ENCODE measurements around the gene RGS4.

The RGS4 gene

DNA sequence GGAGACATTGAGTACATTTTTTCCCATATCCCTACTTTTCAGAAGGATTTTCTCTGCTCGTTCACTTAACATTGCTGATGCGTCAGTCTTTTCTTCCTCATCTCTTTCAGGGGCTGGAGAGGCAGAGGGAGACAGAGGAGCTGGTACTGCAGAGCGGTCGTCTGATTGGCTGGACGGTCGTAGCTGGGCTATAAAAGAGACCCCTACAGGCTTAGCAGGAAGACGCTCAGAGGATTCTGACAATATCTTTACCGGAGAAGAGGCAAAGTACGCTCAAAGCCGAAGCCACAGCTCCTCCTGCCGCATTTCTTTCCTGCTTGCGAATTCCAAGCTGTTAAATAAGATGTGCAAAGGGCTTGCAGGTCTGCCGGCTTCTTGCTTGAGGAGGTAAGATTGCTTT is at the start of gene RGS4:
RGS4 (plus strand) TSS at position 220 of the 400 bp plus-strand sequence; CDS start at position 344, 124 bp downstream.
- no peak for DNase-seq

DNA sequence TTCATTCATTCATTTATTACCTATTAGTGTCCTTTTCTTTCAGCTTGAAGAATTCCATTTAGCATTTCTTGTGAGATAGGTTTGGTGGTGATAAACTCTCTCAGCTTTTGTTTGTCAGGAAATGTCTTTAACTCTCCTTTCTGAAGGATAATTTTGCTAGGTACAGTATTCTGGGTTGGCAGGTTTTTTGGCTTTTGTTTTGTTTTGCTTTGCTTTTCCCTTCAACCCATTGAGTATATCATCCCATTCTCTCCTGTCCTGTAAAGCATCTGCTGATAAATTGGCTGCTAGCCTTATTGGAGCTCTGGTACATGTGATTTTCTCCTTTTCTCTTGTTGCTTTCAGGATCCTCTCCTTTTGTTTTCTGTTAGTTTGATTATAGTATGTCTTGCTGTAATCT is 47.0 kb upstream of the RGS4 start:
- no peak for DNase-seq

DNA sequence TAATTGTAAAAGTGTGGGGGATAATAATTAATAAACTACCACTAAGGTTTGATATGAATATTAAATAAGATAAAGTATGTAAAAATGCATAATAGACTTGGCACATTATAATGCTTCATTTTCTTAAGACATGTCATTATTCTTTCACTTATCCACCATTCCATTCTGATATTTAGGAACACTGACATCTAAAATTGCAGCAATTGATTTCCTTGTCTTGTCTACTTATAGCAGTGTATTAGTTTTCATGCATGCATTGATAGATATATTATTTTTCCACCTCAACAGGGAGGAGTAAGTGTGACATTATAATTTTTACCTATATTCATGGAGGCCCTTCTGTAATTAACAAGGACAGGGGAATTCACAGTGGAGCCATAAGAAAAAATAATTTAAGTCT is 41.6 kb upstream of the RGS4 start:
- DNase-seq = no peak

DNA sequence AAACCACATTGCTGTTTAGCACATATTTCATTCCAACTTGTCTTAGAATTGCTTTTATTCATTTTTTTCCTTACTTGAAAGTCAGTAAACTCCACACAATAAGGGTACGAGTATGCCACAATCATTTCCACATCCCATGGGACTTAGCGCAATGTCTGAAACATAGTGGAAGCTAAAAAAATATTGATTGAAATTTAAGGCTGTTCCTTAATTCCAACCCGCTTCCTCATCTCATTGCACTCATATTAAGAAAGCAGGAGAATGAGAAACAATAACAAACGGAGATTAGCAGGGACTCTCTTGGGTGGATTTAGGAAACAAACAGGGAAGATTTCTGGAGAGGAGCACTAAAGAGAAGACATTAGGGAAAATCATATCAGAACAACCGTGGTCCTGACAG is 39.3 kb upstream of the RGS4 start:
- no peak for DNase-seq

DNA sequence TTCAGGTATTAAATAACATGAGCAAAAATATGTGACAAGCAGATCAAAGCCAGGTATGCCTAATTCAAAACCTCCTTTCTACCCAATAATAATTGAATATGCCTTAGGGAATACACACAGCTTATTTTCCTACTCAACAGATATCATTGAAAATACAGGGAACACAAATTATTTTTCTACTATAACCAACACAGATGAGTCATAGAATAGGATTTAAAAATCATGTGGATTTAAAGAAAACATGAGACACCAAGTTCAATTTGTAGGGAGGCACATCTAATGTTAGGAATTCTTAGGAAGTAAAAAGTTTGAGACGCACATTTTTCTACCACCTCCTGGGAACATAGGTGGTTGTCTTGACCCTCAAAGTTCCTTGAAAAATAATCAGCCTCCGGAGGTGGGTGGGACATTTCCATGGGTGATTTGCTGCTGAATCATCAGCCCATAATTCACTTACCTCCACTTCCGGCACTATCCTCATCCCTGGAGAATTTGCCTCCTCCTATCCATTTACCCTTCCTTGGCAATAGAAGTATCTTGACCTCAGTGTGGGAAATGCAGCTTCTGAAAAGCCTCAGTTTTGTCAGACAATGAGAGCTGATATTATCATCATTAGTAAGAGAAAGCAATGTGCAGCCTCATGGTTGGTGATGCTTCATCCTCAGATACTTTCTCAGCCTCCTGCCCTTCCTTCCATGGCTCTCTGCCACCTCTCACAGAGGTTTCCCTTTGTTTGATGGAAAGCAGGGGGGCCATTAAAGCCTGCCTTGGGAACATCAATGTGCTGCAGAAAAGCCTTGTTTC is 33.5 kb upstream of the RGS4 start:
- no peak for DNase-seq

DNA sequence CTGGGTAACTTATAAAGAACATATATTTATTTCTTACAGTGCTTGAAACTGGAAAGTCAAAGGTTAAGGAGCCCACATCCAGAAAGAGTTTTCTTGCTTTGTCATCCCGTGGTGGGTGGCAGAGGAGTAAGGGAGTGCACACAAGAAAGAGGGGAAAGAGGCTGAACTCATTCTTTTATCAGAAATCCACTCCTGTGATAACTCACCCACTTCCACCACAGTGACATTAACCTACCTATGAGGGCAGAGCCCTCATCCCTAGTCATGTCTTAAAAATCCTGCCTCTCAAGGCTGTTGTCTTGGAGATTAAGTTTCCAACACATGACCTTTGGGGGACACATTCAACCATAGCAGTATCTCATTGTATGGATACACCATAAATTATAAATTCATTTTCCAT is 32.5 kb upstream of the RGS4 start:
- DNase-seq = no peak

DNA sequence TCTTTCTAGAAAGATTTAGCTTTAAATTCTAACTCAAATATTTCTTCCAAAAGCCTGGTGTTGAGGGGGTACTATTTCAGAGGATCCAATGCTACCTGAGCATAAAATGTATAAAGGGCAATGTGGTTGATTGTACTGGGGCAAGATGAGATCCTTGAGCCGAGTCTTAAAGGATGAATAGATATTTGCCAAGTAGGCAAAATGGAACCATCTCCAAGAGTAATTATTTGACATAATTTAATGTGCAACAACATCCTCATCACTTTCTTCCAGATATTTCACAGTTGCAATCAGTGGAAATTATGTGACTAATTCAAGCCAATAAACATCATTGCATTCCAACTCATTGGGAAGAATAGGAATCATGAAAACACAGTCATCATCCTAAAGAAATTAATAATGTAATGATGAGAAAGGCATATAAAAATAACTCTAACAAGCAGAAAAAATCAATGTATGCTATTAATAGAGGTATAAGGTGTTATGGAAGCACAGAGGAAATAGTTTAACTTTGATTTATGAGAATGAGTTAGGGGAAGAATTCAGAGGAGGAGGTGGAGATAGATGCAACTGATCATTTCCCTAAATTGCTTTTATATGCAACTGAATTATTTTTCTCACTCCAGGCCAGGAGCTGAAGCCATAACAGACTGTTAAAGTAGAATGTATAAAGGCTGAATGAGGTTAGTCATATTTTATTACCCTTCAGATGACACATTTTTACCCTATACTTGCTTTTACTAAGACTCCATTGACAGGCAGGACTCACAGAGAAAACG is 30.0 kb upstream of the RGS4 start:
- DNase-seq = no peak

DNA sequence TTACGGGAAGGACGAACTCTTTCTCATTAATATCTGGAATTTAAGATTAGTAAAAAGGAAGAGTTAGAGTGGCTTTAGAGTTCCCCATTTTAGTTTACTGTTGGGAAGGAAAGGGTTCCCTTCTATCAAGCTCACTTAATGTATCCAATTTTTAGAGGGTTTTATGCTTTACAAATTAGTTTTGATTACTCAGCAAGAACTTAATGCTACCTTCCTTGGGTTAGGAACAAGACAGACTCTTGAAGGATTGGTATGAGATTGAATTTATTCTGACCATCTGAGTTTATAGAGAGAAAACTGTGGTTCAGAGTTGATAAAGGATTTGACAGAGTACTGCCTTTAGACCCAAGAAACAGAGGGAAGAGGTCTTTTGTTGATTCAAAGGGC is 29.5 kb upstream of the RGS4 start:
- DNase-seq = no peak

DNA sequence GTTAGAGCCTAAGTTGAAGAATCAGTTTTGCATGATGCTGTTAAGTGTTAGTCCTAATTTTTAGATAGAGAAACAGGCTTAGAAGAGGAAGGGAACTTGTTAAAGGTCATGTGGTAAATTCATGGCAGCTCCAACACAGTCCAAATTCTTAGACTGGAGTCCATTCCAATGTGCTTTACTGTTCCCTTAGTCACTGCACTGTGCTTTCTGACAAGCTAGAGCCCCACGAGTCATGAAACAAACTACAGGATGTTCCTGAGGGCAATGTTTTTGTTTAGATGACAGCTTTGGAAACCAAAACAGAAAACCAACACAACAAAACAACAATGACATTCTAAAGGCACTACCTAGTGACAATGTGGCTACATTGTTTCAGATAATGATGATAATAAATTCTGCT is 23.1 kb upstream of the RGS4 start:
- DNase-seq = no peak

DNA sequence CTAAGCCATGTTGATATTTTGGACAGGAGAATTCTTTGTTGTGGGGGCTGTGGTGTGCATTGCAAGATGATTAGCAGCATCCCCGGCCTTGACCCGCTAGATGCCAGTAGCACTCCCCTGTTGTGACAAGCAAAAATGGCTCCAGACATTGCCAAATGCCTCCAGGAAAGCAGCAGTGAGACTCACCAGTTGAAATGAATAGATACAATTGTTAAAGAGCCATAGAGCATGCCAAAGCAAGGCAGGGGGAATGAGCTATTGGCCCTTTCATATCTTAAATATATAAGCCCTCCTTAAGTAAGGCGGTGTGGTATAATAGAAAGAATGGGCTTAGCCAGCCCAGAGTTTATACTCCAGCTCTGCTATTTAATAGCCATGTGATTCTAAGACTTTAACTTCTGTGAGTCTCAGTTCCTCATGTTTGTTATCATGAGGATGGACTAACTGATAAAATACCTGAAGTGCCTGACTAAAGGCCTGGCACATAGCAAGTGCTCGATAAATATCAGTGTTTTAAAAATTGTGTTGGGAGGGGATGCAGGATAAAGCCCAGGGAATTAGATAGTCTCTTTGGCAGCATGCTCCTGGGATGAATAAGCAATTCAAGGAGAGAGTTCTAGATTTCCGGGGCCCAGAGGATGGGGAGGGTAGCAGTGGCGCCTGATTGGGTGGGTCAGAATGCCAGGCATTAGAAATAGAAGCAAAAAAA is 21.1 kb upstream of the RGS4 start:
- DNase-seq = no peak

DNA sequence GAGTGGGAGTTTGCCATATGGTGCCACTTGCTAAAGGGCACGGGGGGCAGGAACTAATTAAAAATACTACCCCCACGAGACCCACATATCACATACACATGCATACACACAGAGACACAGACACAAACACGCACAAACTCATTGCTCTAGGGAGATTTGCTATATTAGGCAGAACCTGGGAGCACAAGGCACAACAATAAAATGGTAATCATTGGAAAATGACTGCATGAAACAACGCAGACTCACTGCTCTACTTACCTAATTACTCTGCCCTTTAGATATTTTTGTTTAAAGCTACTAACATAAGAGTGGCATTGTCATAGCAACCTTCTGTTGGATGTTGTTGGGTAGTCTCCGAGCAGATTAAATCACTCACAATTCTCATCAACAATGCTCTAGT is 20.3 kb upstream of the RGS4 start:
- no peak for DNase-seq

DNA sequence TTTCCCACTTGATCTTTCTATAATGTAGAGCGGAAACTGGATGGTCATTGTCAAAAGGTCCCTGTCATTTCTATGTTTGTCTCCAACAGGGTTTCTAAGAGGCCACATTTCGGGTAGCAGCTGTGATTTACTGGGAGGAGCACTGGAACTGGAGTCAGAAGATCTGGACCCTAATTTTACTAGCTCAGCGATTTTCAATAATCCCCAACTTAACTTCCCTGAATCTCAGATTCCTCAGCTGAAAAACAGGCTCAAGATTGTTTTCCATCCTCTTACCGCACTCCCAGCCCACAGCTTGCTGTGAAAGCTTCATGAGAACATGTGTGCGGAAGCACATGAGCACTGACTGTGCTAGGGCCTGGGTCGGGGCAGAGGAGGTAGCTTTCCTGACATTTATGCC is 19.9 kb upstream of the RGS4 start:
- DNase-seq = no peak

DNA sequence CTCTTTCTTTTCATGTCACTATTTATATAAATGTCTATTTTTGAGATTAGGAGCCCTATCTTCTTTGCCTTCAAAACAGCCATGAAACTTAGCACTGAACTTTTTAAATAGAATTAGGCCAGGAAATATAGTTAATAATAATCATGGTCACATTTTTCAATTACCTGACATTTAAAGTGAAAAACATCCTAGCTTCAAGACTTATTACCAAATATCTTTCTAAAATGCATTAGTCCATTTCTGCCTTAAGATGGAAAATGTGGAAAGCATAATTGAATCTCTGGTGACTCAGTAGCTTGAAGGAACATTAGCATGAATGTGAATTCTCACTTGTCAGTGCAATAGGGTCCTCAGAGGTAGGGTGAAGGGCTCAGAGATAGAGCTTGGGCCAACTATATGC is 18.7 kb upstream of the RGS4 start:
- no peak for DNase-seq

DNA sequence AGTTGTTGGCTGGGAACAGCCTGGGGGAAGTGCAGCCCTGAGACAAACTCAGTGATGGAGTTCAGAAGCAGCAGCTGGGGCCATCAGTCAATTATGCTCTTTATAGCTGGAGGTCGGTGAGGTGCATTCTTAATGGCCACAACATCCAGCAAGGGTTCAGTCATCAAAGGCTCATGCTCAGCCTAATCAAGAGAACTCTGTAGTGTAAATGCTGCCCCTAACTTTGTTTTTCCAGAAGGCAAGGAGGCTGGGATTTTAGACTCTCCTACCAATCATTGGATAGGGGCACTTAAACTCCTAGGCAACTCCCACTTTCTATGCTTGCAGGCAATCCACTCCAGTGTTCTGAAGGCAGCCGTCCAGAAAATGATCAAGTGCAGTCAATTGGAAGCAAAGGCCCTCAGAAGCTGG is 15.0 kb upstream of the RGS4 start:
- peak; percentile 41 for DNase-seq

DNA sequence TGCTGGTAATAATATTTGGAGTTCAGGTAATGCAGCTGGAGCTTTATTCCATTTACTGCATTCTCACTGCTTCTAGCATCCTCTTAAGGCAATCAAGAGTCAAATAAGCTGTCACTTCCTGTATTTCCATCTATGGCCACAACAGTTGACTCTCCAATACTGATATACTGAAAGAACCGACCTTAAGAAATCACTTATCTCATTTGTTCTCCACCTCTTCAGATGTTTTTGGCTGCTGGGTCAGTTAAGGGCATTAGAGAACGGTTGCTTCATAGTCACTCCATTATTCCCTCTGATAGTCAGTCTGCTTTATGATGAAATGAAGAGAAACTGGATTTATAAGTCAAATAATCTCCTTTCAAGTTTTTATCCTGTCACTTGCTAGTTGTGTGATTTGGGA is 14.2 kb upstream of the RGS4 start:
- DNase-seq = no peak

DNA sequence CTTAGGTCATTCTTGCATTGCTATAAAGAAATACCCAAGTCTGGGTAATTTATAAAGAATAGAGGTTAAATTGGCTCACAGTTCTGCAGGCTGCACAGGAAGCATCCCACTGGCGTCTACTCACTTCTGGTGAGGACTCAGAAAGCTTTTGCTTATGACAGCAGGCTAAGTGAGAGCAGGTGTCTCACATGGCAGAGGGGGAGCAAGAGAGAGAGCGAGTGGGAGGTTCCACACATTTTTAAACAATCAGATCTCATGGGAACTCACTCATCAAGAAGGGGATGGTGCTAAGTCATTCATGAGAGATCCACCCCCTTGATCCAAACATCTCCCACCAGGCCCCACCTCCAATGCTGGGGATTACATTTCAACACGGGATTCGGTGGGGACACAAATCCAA is 13.6 kb upstream of the RGS4 start:
- peak; percentile 85 for DNase-seq

DNA sequence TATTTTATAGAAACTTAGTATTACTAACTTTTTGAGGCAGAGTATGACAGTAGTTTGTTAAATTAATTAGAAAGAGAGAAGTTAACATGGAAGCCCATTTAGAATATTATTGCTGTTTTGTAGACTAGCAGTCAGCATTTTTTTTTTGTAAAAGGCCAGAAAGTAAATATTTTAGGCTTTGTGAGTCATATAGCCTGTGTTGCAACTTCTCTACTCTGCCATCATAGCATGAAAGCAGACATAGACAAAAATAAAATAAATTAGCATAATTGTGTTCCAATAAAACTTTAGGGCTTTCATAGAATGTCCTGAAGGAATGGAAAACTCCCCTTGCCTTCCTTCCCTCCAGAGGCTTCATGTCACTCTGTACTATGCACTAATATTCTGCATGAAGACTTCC is 12.3 kb upstream of the RGS4 start:
- DNase-seq = no peak

DNA sequence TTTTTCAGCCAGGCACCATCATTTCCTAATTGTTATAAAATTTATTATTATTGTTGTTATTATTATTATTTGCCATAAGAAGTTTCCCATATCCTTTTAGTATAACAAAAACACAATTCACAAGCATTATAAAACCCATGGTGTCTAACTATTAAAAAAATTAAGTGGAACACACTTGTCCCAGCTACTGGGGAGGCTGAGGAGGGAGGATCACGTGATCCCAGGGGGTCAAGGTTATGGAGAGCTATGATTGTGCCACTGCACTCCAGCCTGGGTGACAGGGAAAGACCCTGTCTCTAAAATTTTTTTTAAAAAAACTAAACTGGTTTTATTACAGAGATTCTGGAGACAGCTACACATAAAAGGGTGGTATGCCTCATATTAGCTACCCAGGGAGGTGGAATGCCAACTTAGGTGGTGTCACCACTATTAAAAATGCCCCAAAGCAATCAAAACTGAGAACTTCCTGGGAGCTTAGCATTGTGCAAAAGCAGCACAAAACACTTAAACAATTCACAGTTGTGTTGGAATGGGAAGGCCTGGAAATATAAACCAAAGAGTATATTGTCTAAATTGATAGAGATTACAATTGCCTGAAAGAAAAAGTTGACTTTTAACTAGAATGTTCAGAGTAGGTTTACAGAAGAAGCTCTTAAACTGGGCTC is 8.7 kb upstream of the RGS4 start:
- DNase-seq = no peak

DNA sequence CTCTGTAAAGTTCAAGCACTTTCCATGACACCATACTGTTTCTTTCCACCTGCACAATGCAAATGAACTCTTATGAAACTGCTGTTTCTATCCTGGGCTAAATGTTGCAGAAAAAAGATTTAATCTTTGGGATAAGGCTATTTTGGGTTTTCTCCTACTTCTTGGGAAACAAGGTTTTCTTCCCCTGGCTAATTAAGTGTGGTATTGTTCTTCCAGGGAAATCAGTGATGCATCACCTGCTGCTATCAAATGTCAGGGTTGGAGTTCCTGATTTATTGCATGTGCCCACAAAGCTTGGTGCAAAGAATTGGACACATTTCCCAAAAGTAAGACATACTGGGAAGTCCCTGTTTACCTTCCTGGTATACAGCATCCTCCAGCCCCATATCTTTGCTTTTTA is 6.0 kb upstream of the RGS4 start:
- no peak for DNase-seq

DNA sequence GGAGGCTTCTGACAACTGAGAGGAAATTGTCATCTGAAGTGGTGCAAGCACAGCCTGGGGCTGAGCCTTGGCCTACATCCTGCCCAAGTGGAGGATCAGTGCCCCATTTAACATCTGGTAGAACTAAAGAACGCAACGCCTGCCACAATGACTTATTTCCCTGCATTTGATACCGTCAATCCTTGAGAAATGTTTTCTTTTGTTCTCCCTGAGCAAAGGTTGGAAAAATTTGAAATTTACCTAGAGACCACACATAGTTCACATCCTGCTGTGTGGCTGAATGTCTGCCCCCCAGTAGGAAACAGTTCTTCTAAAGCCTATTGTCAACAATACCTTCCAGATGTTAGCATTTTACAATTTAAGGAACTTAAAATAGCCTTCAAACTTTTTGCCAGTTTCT is 5.6 kb upstream of the RGS4 start:
- DNase-seq = peak; percentile 10

DNA sequence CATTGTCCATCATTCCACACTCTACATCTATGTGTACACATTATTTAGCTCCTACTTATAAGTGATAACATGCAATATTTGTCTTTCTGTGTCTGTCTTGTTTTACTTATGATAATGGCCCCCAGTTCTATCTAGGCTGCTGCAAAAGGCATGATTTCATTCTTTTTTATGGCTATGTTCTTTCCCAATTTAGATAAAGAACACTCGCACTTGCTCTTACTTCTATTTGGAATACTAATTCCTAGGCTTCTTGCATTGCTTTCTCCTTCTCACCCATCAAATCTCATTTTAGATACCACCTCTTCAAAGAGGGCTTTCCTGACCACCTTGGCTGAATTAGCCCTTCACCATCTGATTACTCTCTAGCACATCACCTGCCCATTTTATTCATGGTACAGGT is 3.0 kb upstream of the RGS4 start:
- DNase-seq = no peak

DNA sequence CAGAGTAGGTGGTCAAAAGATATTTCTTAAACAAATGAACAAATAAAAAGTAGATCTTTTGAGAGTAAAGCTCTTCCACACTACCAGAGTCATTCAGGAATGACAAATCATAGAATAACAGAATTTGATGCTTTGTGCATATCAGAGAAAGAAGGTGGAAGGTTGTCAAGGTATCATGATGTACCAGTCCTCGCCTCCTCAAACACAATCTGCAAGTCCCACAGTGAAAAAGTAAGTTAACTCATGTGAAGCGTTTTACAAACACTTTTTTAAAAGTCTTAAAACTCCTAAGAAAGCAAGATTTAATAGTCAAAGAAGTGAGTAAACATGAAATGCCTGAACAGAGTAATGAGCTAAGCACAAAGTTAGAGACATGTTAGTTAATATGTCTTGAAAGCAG is 2.5 kb upstream of the RGS4 start:
- DNase-seq = no peak

DNA sequence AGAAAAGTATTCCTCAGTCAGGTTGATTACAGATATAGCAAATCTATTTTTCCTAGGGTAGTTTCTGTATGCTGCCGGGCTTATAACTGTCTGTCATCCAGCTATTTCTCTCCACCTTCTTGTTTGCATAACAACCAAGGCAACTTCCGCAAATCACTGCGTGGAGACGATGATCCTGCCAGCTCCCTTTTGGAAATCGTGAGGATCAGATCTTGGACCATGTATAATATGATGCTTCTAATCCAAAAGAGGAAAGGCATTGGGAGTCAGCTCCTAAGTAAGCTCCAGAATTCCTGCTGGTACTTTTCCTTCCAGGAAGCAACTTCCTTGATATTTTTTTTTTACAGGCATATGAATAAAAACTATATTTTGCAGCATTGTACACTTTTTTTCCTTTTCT is 445 bp upstream of the RGS4 start:
- DNase-seq = no peak
